Occipital lobe (tissue), 2 donors: ENCODE measurements around the gene S100A14. TPM values are rescaled to one million over a fixed set of nuclear protein-coding genes. Genes with fewer than 3 reads are reported as not detected.
"Not testable (repeated sequence)": the region's sequence is repeated elsewhere in the genome, so short reads cannot be mapped to it uniquely, and the experiment has no call there.

Experiments
- DNase-seq: peaks from one replicate; lab custom pipeline; 2025; lab: John Stamatoyannopoulos, UW
- total RNA-seq: library from RNA; depleted of rRNA; stranded (reverse); fragments of >200 nt; gene quantifications from one replicate; pipeline ENCODE4 v1.2.3, GENCODE V29; 2014

S100A14 gene
- 0.47 TPM for total RNA-seq

- DNase-seq, result no peak
Observed at GRCh38 chr1:153616144-153616916, at the start of gene S100A14. Gene S100A14 (minus strand): TSS chr1:153616325. CDS start chr1:153615858, 467 bp downstream.

GRCh38 chr1:153663211-153663610 lies 47.1 kb upstream of the S100A14 start:
- DNase-seq, result no peak

DNA sequence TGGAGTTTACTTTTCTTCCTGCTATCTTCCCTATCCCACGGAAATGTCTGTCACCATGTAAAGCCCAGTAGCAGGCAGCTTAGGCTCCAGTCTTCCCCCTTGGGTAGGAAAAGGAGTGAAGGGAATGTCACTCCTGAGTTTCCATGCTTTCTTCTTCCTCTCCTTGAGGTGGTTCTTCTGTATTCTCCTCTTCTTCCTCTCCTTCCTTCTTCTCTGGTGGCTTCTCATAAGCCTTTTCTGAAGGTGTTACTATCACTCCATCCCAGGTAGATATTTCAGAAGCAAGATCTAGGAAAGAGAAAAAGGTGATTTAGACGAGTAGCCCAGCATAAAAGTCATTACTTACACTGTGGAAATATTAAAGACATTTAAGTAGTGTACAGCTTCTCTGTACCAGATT lies 46.1 kb upstream of the S100A14 start:
- DNase-seq, result no peak

GRCh38 chr1:153661111-153661708 lies 45.1 kb upstream of the S100A14 start:
- no peak for DNase-seq

GRCh38 chr1:153659656-153660055 lies 43.5 kb upstream of the S100A14 start:
- no peak for DNase-seq

DNA sequence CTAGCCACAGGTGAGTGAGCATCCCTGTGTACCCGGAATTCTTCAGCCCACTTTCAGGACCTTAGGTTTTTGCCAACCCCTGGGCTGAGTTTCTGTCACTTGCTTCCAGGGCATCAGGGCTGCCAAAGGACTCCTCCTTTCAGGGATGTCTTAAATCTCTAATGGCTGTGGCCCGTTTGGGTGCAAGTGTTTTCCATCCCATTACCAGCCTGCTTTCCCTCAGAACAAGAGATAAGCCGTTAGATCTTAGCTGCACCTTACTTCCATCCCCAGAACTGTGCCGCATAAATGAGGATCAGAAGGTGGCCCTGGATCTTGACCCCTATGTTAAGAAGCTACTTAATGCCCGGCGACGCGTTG lies 43.0 kb upstream of the S100A14 start:
- DNase-seq, result no peak

DNA sequence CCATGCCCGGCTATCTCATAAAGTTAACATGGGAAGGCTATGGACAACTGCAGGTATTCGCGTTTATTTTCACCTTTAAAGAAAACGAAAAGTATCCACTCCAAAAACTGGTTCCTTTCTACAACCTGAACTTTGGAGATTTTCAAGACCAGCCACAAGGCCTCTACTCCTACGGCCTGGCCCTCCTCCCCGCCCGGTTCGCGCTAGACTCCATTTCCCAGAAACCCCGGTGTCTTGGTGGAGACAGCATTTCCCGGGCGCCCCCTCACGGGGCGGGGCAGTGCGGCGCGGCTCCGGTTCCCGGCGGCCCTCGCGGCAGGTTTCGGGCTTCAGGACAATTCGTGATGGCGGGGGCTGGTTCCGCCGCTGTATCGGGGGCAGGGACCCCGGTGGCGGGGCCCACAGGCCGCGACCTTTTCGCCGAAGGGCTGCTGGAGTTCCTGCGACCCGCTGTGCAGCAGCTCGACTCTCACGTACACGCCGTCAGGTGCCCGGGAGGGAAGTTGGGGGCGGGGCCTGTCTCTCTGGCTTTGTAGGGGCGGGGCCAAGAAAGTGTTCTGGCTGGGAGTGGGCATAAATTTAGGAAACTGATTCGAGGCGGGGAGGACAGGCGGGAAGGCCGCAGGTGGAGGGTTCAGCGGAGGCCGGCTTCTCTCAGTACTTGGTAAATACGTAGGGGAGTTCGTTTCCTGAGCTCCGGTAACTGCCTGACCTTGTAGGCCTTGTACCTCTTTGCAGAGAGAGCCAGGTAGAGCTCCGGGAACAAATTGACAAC lies 42.5 kb upstream of the S100A14 start, which contains the start of gene SNAPIN:
Gene SNAPIN, plus strand, starts transcription at position 304 of the 775 bp plus-strand sequence. Its CDS starts 41 bp downstream, at position 345.
- peak; percentile 88 for DNase-seq

GRCh38 chr1:153655333-153655732 lies 39.2 kb upstream of the S100A14 start:
- DNase-seq, result no peak

DNA sequence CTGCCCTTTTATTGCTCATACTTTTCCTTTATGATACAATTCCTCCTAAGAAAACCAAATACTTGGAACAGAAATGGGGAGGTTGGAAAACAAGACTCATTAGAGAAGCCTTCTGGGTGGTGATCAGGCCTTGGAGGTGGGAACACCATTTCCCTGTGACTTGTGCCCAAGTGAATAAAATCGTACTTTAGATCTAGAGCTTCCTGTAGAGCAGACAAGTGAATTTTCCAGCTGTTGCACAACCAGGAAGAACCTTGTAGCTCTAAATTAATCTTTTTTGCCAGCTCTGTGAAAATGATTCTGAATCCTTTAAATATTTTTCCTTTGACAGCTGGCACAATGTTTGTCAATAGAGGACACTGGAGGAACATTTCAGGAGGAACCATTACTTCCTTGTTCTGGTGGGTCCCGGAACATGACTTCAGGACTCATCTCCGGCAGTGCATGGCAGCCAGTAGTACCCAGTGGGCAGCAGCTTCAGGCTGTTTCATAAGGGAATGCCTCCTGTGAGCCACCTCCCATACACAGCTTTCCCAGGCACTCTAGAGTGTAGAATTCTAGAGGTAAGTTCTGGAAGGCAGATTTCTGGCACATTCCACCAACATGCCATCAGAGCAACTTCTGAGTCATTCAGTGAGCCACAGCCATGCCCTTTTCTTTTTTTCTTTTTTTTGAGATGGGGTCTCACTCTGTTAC lies 36.8 kb upstream of the S100A14 start:
- DNase-seq, result no peak

- DNase-seq, result no peak
Observed at GRCh38 chr1:153651771-153652170, 35.6 kb upstream of the S100A14 start.

DNA sequence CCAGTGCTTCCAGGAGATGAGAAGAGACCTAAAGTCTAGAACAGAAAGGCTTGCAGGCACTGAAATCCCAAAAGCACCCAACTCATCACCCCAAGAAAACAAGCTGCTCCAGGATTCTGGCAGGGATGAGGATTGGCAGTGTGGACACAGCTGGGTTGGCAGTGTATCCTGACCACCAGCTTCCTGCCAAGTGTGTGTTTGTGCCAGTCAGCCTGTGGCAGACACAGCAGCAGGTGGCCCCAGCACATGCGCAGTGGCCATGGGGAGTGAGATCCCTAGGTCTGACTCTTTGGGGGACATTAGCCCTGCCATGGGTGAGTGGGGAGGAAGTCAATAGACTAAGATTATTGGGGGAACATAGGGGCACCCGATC lies 33.7 kb upstream of the S100A14 start:
- peak; percentile 68 for DNase-seq

DNA sequence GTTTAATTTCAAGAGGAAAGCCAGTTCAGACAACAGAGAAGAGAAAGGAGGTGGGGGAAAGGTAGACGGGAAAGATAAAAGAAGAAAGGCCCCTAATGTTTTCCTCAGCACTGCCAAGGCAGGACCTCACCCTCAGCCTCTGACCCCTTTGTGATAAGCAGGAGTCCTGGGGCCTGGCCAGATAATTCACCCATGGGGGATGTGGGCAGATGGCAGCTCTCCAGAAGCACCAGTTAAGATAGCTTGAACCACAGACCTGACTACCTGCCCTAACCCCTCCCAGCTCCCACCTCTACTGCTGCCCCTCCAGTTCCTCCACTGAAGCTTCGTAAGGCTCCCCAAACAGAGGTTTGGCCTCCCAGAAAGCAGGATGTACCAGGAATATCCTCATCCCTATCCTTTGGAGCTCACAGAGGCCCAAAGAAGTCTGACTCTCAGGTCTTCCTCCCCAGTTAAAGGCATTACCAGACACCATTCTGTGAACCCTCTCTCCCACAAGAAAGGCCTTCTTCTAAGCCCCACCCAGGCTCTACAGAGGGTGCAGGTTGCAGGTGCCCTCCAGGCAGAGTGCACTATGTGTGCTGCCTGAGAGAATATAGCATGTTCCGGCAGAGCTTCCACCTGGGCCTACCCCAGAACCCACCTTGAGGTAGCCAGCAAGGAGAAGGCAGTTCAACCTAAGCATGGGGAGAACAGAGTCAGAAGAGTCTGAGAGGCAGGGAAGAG lies 33.2 kb upstream of the S100A14 start:
- DNase-seq, result no peak

- DNase-seq, result no peak
Observed at GRCh38 chr1:153648000-153648643, 32.0 kb upstream of the S100A14 start.

- DNase-seq, result no peak
Observed at GRCh38 chr1:153647346-153647714, 31.2 kb upstream of the S100A14 start.

GRCh38 chr1:153646672-153647345 lies 30.7 kb upstream of the S100A14 start:
- no peak for DNase-seq

GRCh38 chr1:153643816-153644215 lies 27.7 kb upstream of the S100A14 start:
- no peak for DNase-seq

GRCh38 chr1:153643100-153643499 lies 27.0 kb upstream of the S100A14 start:
- no peak for DNase-seq

- no peak for DNase-seq
Observed at GRCh38 chr1:153642161-153642560, 26.0 kb upstream of the S100A14 start.

GRCh38 chr1:153640861-153641260 lies 24.7 kb upstream of the S100A14 start:
- no peak for DNase-seq

- DNase-seq, result not testable (repeated sequence)
Observed at GRCh38 chr1:153640213-153640612, 24.1 kb upstream of the S100A14 start.
